GM08714 (cell line): ENCODE data around the gene P2RY8.
A peak's percentile ranks its signal among the peaks of the same experiment; 100 is the strongest.
"Not testable (repeated sequence)": the region's sequence is repeated elsewhere in the genome, so short reads cannot be mapped to it uniquely, and the experiment has no call there.

Experiments
- H3K4me3 ChIP-seq: fragments of 200-500 bp; sonication (Bioruptor generic); 2 replicates; pipeline ENCODE4 v1.5.1; 2014; ENCODE audit warnings: mild to moderate bottlenecking, low read length, inconsistent platforms
- ZNF274 ChIP-seq: IDR thresholded peaks from 2 replicates; pipeline ENCODE4 v1.6.1; 2012; ENCODE audit warnings: mild to moderate bottlenecking, low read depth, low read length

Gene P2RY8

DNA sequence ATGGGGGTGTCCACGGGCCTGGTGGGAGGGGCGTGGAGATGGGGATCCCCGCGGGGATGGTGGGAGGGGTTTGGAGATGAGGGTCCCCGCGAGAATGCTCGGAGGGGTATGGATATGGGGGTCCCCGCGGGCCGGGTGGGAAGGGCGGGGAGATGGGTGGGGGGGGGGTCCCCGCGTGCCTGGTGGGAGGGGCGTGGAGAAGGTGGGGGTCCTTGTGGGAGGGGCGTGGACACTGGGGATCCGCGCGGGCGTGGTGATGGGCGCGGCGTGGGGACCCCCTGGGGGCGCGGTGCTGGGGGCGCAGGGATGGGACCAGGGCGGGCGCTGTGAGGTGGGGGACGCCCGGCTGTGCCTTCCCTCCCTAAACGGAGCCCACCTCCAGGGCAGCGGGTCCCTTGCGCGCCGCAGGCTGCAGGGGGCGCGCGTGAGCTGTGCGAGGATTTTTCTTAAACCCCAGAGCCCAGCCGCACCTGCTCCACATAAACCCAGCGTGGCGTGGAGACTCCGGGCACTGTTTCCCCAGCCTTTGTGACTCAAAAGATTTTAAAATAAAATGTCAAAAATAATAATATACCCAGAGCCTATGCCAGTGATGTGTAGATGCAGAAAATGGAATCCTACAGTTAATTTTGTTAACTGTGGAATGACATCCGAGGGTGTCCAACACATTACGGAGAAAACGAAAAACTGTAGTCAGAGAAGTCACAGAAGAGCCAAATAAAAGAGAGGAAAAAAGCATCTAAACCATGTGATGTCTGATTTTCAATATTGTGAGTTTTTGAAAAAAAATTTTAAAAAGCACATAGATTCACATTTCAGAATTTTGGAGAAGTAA lies 82.8 kb downstream of the P2RY8 start:
- peak overlapping the region; percentile 30; the same call in 1 of the 2 replicates for H3K4me3 ChIP-seq
- no peak for TF ChIP-seq ZNF274

DNA sequence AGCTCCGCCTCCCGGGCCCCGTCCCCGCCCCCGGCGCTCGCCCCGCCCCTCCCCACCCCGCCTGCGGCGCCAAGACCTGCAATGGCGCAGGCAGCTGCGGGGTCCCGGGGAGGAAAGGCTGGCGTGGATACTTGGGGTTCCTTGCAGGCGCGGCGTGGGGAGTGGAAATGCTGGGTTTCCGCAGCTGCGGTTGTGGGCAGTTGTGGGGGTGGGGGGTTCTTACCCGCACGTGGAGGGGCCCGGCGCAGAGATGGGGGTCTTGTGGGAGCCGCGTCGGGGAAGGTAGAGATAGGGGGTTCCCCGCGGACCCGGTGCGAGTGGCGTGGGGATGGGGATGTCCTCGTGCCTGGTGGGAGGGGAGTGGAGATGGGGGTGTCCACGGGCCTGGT lies 83.6 kb downstream of the P2RY8 start:
- H3K4me3 ChIP-seq: peak overlapping the region; percentile 80
- TF ChIP-seq ZNF274: no peak

- no peak for TF ChIP-seq ZNF274
These were observed 84.2 kb downstream of the P2RY8 start, which contains the start of gene ASMTL for GRCh38 chrX:1452516-1453394. Gene ASMTL, minus strand, starts transcription at chrX:1452909. Its CDS starts 69 bp downstream, at chrX:1452840.

DNA sequence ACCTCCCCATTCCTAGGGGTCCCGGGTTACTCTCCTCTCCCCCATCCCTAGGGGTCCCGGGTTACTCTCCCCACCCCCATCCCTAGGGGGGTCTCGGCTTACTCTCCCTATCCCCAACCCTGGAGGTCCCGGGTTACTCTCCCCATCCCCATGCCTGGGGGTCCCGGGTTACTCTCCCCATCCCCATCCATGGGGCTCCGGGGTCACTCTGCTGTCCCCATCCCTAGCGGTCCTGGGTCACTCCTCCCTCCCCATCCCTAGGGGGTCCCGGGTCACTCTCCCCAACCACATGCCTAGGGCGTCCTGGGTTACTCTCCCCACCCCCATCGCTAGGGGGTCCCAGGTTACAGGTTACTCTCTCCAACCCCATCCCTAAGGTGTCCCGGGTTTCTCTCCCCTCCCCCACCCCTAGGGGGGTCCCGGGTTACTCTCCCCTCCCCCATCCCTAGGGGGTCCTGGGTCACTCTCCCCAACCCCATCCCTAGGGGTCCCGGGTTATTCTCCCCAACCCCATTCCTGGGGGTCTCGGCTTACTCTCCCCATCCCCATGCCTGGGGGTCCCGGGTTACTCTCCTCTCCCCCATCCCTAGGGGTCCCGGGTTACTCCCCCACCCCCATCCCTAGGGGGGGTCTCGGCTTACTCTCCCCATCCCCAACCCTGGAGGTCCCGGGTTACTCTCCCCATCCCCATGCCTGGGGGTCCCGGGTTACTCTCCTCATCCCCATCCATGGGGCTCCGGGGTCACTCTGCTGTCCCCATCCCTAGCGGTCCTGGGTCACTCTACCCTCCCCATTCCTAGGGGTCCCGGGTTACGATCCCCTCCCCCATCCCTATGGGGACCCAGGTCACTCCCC lies 85.1 kb downstream of the P2RY8 start:
- TF ChIP-seq ZNF274: no peak
- peak overlapping the region; percentile 79 for H3K4me3 ChIP-seq

More at GRCh38 chrX:1452516-1453394, 84.2 kb downstream of the P2RY8 start, which contains the start of gene ASMTL:
- peak within 1 kb of the TSS; percentile 80 for H3K4me3 ChIP-seq

DNA sequence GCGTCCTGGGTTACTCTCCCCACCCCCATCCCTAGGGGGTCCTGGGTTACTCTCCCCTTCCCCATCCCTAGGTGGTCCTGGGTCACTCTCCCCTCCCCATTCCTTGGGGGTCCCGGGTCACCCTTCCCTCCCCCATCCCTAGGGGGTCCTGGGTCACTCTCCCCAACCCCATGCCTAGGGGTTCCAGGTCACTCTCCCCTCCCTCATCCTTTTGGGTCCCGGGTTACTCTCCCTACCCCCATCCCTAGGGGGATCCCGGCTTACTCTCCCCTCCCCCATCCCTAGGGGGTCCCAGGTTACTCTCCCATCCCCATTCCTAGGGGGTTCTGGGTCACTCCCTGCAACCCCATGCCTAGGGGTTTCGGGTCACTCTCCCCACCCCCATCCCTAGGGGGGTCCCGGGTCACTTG lies 85.7 kb downstream of the P2RY8 start:
- no peak for TF ChIP-seq ZNF274
- H3K4me3 ChIP-seq: peak overlapping the region; percentile 79; the same call in 1 of the 2 replicates

DNA sequence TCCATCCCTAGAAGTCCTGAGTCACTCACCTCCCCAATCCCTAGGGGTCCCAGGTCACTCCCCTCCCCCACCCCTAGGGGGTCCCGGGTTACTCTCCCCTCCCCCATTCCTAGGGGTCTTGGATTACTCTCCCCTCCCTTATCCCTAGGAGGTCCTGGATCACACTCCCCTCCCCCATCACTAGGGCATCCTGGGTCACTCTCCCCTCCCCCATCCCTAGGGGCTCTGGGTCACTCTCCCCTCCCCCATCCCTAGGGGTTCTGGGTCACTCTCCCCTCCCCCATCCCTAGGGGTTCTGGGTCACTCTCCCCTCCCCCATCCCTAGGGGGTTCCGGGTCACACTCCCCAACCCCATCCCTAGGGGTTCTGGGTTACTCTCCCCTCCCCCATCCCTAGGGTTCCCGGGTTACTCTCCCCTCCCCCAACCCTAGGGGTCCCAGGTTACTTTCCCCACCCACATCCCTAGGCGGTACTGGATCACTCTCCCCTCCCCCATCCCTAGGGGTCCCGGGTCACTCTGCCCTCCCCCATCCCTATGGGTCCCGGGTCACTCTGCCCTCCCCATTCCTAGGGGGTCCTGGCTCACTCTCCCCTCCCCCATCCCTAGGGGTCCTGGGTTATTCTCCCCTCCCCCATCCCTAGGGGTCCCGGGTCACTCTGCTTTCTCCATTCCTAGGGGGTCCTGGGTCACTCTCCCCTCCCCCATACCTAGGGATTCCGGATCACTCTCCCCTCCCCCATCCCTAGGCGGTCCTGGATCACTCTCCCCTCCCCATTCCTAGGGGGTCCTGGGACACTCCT lies 86.4 kb downstream of the P2RY8 start:
- H3K4me3 ChIP-seq: no peak overlapping the region
- TF ChIP-seq ZNF274: no peak

DNA sequence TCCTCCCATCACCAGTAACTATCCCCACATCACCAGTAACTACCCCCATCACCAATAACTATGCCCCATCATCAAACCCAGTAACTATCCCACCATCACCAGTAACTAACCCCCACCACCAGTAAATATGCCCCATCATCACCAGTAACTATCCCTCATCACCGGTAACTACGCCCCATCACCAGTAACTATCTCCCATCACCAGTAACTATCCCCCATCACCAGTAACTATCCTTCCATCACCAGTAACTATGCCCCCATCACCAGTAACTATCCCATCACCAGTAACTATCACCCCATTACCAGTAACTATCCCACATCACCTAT lies 87.2 kb downstream of the P2RY8 start:
- no peak overlapping the region for H3K4me3 ChIP-seq
- TF ChIP-seq ZNF274: no peak

- H3K4me3 ChIP-seq: no peak overlapping the region
These were observed 87.8 kb downstream of the P2RY8 start for GRCh38 chrX:1449036-1449822.

DNA sequence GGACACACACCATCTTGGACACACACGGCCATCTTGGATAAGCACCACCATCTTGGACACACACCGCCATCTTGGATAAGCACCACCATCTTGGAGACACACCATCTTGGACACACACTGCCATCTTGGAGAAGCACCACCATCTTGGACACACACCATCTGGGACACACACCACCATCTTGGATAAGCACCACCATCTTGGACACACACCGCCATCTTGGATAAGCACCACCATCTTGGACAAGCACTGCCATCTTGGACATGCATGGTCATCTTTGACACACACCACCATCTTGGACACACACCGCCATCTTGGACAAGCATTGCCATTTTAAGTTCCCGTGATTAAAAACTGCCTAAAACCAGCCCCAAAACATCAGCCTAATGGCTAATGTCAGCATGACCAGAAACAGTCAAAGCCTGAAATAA lies 88.4 kb downstream of the P2RY8 start:
- not testable (repeated sequence) for H3K4me3 ChIP-seq

More at GRCh38 chrX:1449036-1449822, 87.8 kb downstream of the P2RY8 start:
- no peak for TF ChIP-seq ZNF274

GRCh38 chrX:1447969-1448572 lies 88.9 kb downstream of the P2RY8 start:
- H3K4me3 ChIP-seq: not testable (repeated sequence)

DNA sequence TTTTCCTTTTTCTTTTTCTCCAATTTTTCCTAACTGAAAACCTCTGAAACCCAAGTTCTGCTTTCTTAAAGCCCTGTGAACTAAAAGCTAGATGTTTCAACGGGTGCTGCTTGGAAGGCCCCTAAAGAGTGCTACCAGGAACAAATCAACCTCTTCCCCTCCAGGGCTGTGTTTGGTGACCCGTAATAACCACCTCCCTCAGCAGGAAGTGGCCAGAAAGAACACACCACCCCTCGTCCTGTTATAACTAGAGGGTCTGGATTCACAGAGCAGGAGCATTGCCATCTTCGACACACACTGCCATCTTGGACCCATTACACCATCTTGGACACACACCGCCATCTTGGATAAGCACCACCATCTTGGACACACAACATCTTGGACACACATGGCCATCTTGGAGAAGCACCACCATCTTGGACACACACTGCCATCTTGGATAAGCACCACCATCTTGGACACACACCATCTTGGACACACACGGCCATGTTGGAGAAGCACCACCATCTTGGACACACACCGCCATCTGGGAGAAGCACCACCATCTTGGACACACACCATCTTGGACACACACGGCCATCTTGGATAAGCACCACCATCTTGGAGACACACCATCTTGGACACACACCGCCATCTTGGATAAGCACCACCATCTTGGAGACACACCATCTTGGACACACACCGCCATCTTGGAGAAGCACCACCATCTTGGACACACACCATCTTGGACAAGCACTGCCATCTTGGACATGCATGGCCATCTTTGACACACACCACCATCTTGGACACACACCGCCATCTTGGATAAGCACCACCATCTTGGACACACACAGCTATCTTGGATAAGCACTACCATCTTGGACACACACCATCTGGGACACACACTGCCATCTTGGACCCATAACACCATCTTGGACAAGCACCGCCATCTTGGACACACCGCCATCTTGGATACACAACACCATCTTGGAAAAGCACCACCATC lies 89.7 kb downstream of the P2RY8 start:
- not testable (repeated sequence) for H3K4me3 ChIP-seq
